Ishikawa (cell line): ENCODE data around the gene HELQ.

Experiments
- EP300 ChIP-seq: IDR thresholded peaks from 2 replicates; pipeline ENCODE4 v1.6.1; 2012; ENCODE audit warnings: borderline replicate concordance
- RAD21 ChIP-seq: IDR thresholded peaks from 2 replicates; pipeline ENCODE4 v1.6.1; 2012; ENCODE audit warnings: low read depth

- TF ChIP-seq RAD21, result no peak
- TF ChIP-seq EP300, result no peak
Observed at GRCh38 chr4:83440899-83441298, 14.7 kb downstream of the HELQ start.
